ENCODE results near the gene RBM22. TPM values are rescaled to one million over a fixed set of nuclear protein-coding genes. Genes with fewer than 3 reads are reported as not detected.

The RBM22 gene
- total RNA-seq, 2 donors from 2014 or later: 96.0 to 105 TPM

DNA sequence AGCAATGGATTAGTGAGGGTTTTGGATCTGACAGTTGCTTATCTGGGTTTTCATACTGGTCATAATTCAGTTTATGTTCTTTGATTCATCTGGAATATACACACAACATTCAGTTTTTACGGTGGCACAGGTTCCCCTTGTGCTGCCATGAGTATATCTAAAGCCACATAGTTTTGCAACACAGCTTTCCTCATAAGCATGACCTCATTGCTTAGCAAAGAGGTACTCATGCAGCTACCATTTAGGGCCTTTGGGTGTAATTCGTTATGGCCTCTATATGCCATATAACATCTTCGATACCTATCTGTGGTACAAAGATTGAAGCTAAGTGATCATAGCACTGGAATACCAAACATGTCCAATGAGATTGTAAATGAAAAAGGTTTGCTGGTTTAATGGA is 2.9 kb upstream of the RBM22 start:
- Mint-ChIP-seq H3K36me3 (ENCODE audit: low read depth) (peaks cover 5% of the 10 kb centered on the region), H3K4me1 (peaks cover 8% of the 10 kb centered on the region), H3K4me3 (no peak overlapping the region), H3K27ac (no peak overlapping the region), H3K27me3 (no peaks in the 10 kb centered on the region)
- no peak for ATAC-seq
- DNase-seq: no peak
- H3K9me3 ChIP-seq (ENCODE audit: control insufficient read depth, low read length, poor library complexity, severe bottlenecking): no peaks in the 10 kb centered on the region

DNA sequence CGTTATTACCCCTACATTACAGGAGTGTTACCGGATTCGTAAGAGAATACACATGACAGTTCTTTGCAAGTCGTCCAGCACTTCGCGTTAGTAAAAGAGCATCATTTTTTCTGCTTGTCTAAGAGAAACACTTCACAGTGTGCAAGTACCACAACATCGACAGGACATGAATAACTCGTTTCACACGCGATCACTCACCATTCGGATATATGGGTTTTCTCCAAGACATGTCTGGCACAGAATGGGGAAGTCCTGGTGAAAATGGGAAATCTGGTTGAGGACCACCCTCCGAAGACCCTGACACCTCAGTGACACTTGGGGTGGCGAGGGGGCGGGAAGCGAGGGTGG is 642 bp downstream of the RBM22 start:
- H3K9me3 ChIP-seq (ENCODE audit: control insufficient read depth, low read length, poor library complexity, severe bottlenecking): no peaks in the 10 kb centered on the region
- Mint-ChIP-seq H3K36me3 (ENCODE audit: low read depth) (no peaks in the 10 kb centered on the region), H3K4me1 (peaks cover 10% of the 10 kb centered on the region), H3K27me3 (no peaks in the 10 kb centered on the region), H3K4me3 (no peak overlapping the region), H3K27ac (no peak overlapping the region)
- no peak for DNase-seq
- peak; percentile 1 for ATAC-seq

DNA sequence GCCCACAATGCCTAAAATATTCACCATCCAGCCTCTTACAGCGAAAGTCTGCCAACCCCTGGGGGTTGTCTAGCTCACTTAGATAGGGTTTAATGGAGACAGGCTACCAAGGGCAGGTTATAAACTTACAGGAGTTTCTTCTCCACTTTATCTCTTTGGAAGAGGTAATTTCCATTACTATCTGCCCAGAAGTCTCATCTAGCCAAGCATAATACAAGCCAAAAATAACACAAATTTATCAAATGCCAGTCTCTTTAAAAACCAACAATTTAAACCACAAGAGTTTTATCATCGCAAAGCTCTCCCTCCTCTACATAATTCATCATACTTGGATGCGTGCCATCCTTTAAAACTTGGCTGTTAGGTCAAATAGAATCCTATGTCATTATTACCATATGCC is 6.2 kb downstream of the RBM22 start:
- Mint-ChIP-seq H3K4me3 (no peak overlapping the region), H3K4me1 (peaks cover 6% of the 10 kb centered on the region), H3K27me3 (no peaks in the 10 kb centered on the region), H3K27ac (no peak overlapping the region), H3K36me3 (ENCODE audit: low read depth) (peaks cover 15% of the 10 kb centered on the region)
- DNase-seq (no peak), ATAC-seq (no peak)
- no peaks in the 10 kb centered on the region for H3K9me3 ChIP-seq (ENCODE audit: control insufficient read depth, low read length, poor library complexity, severe bottlenecking)

DNA sequence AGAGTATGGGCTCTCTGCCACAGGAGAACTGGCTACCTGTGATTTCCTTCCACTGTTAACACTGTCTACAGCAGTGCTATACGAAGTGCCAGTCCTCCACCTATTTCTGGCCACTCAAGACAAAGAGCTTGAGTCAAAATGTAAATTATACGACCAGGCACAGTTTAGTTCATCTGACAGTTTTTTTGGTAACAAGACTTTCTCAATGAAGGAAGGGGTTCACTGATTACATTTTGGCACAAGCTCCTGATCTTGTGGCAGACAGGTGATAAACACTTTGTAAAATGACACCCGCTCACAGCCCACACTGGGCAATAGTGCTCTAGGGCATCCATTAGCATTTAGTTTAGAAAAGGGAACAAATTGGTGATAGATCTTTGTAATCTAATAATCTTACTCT is 8.6 kb downstream of the RBM22 start:
- Mint-ChIP-seq H3K4me3 (no peak overlapping the region), H3K4me1 (peaks cover 6% of the 10 kb centered on the region), H3K27me3 (no peaks in the 10 kb centered on the region), H3K36me3 (ENCODE audit: low read depth) (peaks cover 19% of the 10 kb centered on the region), H3K27ac (no peak overlapping the region)
- DNase-seq: no peak
- H3K9me3 ChIP-seq (ENCODE audit: control insufficient read depth, low read length, poor library complexity, severe bottlenecking): no peaks in the 10 kb centered on the region
- ATAC-seq: no peak

DNA sequence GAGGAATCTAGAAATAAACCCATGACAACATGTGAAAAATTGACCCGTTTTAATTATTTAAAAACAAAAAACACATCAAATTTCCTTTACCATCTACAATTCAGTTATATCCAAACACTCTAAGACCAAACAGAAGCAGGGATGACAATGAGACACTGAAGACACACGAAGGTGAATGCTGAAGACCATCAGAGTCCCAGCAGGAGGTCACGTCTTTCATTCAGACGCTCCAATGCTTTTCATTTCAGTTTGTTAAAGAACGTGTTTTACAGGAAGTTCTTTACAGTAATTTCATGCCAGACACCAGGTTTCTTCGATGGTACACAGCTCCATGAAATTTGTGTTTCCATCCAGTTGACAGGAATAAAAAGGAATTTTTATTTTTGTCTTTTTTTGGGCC is 10.1 kb downstream of the RBM22 start:
- Mint-ChIP-seq H3K4me1 (peaks cover 6% of the 10 kb centered on the region), H3K27ac (no peak overlapping the region), H3K36me3 (ENCODE audit: low read depth) (peaks cover 19% of the 10 kb centered on the region), H3K4me3 (no peak overlapping the region), H3K27me3 (no peaks in the 10 kb centered on the region)
- H3K9me3 ChIP-seq (ENCODE audit: control insufficient read depth, low read length, poor library complexity, severe bottlenecking): no peaks in the 10 kb centered on the region
- ATAC-seq (no peak), DNase-seq (no peak)

DNA sequence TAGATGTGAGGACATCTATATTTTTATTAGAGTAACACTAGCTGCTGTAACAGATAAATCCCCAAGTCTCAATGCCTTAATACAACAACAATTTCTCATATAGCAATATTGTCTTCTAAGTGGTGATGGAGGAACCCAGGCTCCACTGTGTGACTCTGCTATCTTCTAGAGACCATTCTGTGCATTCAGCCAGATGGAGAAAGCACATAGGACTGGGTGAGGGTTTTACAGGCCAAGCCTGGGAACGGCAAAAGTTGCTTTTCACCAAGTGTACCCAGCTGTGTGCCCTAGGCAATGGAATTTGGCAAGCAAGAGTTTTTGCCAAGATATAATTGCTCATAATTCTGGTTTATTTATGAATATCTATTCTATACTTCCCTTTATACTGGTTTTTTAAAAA is 11.7 kb downstream of the RBM22 start:
- DNase-seq: no peak
- ATAC-seq: no peak
- Mint-ChIP-seq H3K27ac (no peak overlapping the region), H3K4me3 (no peak overlapping the region), H3K27me3 (no peaks in the 10 kb centered on the region), H3K36me3 (ENCODE audit: low read depth) (peaks cover 16% of the 10 kb centered on the region), H3K4me1 (peaks cover 6% of the 10 kb centered on the region)
- H3K9me3 ChIP-seq (ENCODE audit: control insufficient read depth, low read length, poor library complexity, severe bottlenecking): no peaks in the 10 kb centered on the region

DNA sequence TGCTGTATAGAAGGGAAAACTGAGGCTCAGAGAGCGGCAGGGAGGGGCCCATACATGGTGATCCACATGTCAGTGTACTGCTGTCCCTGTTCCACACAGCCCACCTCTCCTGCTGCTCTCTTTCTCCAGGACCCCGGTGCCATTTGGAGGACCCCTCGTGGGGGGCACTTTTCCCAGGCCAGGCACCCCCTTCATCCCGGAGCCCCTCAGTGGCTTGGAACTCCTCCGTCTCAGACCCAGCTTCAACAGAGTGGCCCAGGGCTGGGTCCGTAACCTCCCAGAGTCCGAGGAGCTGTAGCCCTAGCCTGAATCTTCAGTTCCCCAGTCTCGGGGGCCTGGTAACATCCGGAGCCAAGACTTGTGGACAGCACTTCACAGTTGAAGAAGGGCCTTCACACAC is 24.3 kb downstream of the RBM22 start:
- no peak for ATAC-seq
- Mint-ChIP-seq H3K36me3 (ENCODE audit: low read depth) (peaks cover 3% of the 10 kb centered on the region), H3K4me1 (peaks cover 5% of the 10 kb centered on the region), H3K27me3 (no peaks in the 10 kb centered on the region), H3K4me3 (no peak overlapping the region), H3K27ac (no peak overlapping the region)
- no peaks in the 10 kb centered on the region for H3K9me3 ChIP-seq (ENCODE audit: control insufficient read depth, low read length, poor library complexity, severe bottlenecking)
- DNase-seq: no peak

DNA sequence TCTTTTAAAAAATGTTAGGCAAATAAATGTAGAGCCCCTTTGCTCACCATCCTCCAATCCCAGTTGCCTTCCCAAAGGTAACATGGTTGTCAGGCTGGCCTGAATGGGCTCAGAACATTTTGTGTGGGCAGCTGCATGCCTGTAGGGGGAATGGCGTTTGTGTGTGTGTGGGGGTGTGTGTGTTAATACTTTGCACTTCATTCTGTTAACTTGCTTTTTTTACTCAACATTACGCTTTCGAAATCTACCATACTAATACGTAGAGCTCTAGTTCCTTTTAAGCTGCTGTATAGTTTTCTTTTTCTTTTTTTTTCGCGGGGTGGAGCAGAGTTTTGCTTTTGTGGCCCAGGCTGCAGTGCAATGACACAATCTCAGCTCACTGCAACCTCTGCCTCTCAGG is 25.8 kb downstream of the RBM22 start:
- ATAC-seq (no peak), DNase-seq (no peak)
- Mint-ChIP-seq H3K27ac (no peak overlapping the region), H3K4me1 (peaks cover 5% of the 10 kb centered on the region), H3K27me3 (peaks cover 11% of the 10 kb centered on the region), H3K4me3 (no peak overlapping the region), H3K36me3 (ENCODE audit: low read depth) (no peaks in the 10 kb centered on the region)
- no peaks in the 10 kb centered on the region for H3K9me3 ChIP-seq (ENCODE audit: control insufficient read depth, low read length, poor library complexity, severe bottlenecking)

DNA sequence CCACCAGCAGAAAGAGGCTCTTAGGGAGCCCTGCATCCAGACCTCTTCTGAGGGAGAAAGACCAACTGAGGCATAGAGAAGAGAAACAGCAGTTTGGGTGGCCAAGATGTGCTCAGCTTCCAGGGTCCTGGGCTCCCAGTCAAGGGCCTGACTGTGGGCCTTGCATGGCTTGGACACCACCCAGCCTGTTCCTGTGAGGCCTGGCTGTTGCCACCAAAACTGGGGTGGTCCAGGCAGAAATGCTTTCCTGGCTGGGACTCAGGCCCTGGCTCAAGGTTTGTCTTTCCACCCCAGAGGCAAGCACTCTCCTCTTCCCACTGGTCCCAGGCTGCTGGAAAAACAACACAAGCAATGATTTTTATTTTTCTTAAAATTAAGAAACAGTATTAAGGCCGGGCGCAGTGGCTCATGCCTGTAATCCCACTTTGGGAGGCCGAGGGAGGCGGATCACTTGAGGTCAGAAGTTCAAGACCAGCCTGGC is 26.5 kb downstream of the RBM22 start:
- H3K4me1 Mint-ChIP-seq: peaks cover 5% of the 10 kb centered on the region
- H3K27ac Mint-ChIP-seq: no peak overlapping the region
- DNase-seq (no peak), ATAC-seq (no peak)
- peaks cover 16% of the 10 kb centered on the region for H3K27me3 Mint-ChIP-seq
- no peak overlapping the region for H3K4me3 Mint-ChIP-seq
- no peaks in the 10 kb centered on the region for H3K9me3 ChIP-seq (ENCODE audit: control insufficient read depth, low read length, poor library complexity, severe bottlenecking)
- H3K36me3 Mint-ChIP-seq (ENCODE audit: low read depth): peaks cover 2% of the 10 kb centered on the region

DNA sequence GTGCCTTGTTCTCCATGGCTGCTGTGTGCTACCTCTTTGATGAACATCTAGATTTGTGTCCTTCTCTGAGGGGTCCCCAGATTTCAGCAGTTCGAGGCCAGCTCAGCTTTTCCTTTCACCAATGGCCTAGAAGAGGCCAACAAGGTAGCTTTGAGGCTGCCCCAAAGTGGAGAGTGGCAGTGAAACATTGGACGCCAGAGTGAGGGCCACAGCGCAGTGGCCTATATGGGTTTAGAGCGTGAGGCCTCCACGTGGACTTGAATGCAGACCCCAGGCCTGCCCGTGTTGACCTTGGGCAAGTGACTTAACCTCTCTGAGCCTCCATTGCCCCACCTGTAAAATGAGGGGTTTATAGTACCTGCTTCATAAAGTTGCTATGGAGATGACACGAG is 28.0 kb downstream of the RBM22 start:
- Mint-ChIP-seq H3K4me1 (peaks cover 5% of the 10 kb centered on the region), H3K27ac (no peak overlapping the region), H3K4me3 (no peak overlapping the region), H3K27me3 (peaks cover 16% of the 10 kb centered on the region), H3K36me3 (ENCODE audit: low read depth) (peaks cover 2% of the 10 kb centered on the region)
- no peak for ATAC-seq
- DNase-seq: no peak
- H3K9me3 ChIP-seq (ENCODE audit: control insufficient read depth, low read length, poor library complexity, severe bottlenecking): no peaks in the 10 kb centered on the region

DNA sequence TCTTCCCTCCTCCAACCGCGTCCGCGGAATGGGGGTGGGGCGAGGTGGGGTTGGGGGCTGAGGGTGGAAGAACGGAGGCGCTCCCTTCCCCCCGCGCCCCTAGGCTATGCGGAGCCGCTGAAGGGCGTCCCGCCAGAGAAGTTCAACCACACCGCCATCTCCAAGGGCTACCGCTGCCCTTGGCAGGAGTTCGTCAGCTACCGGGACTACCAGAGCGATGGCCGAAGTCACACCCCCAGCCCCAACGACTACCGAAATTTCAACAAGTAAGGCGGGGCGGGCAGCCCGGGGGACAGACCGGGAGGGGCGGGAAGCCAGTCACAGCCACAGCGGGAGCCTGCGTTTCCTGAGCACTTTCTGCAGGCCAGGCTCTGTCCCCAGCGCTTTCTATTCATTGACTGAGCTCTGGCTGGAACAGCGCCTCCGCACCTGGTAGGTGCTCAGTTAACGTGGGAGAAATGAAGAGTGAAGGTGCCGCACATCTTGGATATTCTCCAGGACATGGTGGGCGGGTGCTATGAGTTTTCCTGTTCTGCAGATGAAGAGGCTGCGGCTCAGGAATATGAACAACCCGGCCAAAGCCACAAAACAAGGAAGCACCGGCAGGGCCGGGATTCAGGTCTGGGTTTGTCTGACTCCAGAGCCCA is 28.5 kb downstream of the RBM22 start:
- H3K9me3 ChIP-seq (ENCODE audit: control insufficient read depth, low read length, poor library complexity, severe bottlenecking): no peaks in the 10 kb centered on the region
- peaks cover 2% of the 10 kb centered on the region for H3K36me3 Mint-ChIP-seq (ENCODE audit: low read depth)
- no peak for DNase-seq
- H3K4me1 Mint-ChIP-seq: peaks cover 5% of the 10 kb centered on the region
- H3K27ac Mint-ChIP-seq: no peak overlapping the region
- ATAC-seq: peak; percentile 76
- peak overlapping the region; percentile 84 for H3K4me3 Mint-ChIP-seq
- H3K27me3 Mint-ChIP-seq: peaks cover 16% of the 10 kb centered on the region

DNA sequence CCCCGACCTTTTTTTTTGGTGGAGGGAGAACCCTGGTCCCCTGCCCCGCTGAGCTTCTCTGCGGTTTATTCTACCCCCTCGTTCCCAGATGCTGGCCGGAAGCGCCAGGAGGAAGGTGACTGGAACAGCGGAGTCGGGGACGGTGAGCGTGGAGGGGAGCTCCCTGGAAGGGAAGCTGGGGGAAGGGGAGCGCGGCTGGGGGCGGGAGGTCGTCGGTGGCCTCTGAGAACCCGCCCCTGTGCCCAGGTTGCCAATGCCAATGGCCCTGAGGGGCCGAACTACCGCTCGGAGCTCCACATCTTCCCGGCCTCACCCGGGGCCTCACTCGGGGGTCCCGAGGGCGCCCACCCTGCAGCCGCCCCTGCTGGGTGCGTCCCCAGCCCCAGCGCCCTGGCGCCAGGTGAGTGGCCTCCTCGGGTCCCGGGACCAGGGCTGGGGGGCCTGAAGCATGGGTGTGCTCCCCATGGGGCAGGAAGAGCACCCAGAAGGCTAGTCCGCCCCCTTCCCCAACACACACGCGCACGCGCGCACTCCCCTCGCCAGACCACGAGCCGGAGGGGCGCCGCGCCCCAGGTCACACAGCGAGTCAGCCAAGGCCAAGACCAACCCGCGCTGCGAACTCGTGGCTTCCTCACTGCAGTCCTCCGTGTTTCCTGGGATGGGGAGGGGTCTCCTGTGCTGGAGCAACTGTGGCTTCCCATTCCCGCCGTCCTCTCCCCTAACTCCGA is 29.2 kb downstream of the RBM22 start:
- ATAC-seq (peak; percentile 50), DNase-seq (no peak)
- Mint-ChIP-seq H3K4me1 (peaks cover 5% of the 10 kb centered on the region), H3K36me3 (ENCODE audit: low read depth) (peaks cover 2% of the 10 kb centered on the region), H3K27me3 (peaks cover 16% of the 10 kb centered on the region), H3K4me3 (peak overlapping the region; percentile 84), H3K27ac (no peak overlapping the region)
- no peaks in the 10 kb centered on the region for H3K9me3 ChIP-seq (ENCODE audit: control insufficient read depth, low read length, poor library complexity, severe bottlenecking)

DNA sequence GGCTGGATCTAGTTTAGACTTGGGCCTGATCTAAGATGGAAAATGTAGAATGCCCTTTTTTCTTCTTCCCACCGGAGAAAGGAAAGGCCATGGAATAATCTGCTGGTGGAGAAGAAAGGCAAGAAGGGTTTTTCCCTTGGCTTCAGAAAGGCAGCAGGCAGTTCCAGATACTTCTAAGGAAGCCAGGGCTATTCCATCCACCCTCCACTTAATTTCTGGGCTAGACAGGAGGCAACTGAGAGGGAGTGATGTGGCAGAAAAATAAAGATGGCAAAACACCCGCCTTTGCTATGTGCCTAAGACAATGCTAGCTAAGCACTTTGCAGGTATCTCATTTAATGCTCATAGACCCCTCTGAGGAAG is 29.9 kb downstream of the RBM22 start:
- peaks cover 16% of the 10 kb centered on the region for H3K27me3 Mint-ChIP-seq
- H3K9me3 ChIP-seq (ENCODE audit: control insufficient read depth, low read length, poor library complexity, severe bottlenecking): no peaks in the 10 kb centered on the region
- peaks cover 5% of the 10 kb centered on the region for H3K4me1 Mint-ChIP-seq
- no peak overlapping the region for H3K27ac Mint-ChIP-seq
- peak overlapping the region; percentile 43 for H3K4me3 Mint-ChIP-seq
- peaks cover 2% of the 10 kb centered on the region for H3K36me3 Mint-ChIP-seq (ENCODE audit: low read depth)
- DNase-seq: no peak
- no peak for ATAC-seq
